Endodermal cell (in vitro differentiated cells): ENCODE results near the gene OOSP4B. TPM values are rescaled to one million over a fixed set of nuclear protein-coding genes. Genes with fewer than 3 reads are reported as not detected.
"Not testable (repeated sequence)": the region's sequence is repeated elsewhere in the genome, so short reads cannot be mapped to it uniquely, and the experiment has no call there.

Source experiments
- DNase-seq: peaks from one replicate; pipeline ENCODE4 v3.0.0-alpha.2; 2017
- H3K27ac ChIP-seq: 2 replicates; pipeline ENCODE4 v1.5.1; 2013; ENCODE audit warnings: mild to moderate bottlenecking, low read depth, low read length, moderate library complexity
- H3K27me3 ChIP-seq: 2 replicates; pipeline ENCODE4 v1.6.1; 2013; ENCODE audit warnings: mild to moderate bottlenecking, low read length, moderate library complexity; ENCODE audit not compliant: insufficient read depth, control insufficient read depth, poor library complexity, severe bottlenecking
- H3K36me3 ChIP-seq: 2 replicates; pipeline ENCODE4 v1.7.0; 2013; ENCODE audit warnings: mild to moderate bottlenecking, low read length, moderate library complexity; ENCODE audit not compliant: control insufficient read depth, insufficient read depth
- H3K4me1 ChIP-seq: one replicate; pipeline ENCODE4 v1.7.0; 2013; ENCODE audit warnings: low read length; ENCODE audit not compliant: control insufficient read depth, insufficient read depth
- H3K4me3 ChIP-seq: 2 replicates; pipeline ENCODE4 v1.5.1; 2013; ENCODE audit warnings: mild to moderate bottlenecking, low read length, moderate library complexity
- H3K9ac ChIP-seq: 2 replicates; pipeline ENCODE4 v1.6.1; 2013; ENCODE audit warnings: mild to moderate bottlenecking, low read length, moderate library complexity; ENCODE audit not compliant: poor library complexity, severe bottlenecking; ENCODE audit errors: extremely low read depth
- H3K9me3 ChIP-seq: 2 replicates; pipeline ENCODE4 v1.6.1; 2013; ENCODE audit warnings: mild to moderate bottlenecking, low read length, moderate library complexity; ENCODE audit not compliant: control insufficient read depth
- H3K27ac Mint-ChIP-seq: 2 replicates; pipeline ENCODE4 v1.8.0; 2020; ENCODE audit warnings: mixed read lengths
- H3K27me3 Mint-ChIP-seq: 2 replicates; pipeline ENCODE4 v1.8.0; 2021; ENCODE audit warnings: mild to moderate bottlenecking, mixed read lengths; ENCODE audit not compliant: insufficient read depth
- H3K36me3 Mint-ChIP-seq: 2 replicates; pipeline ENCODE4 v1.8.0; 2020; ENCODE audit warnings: low read depth, mixed read lengths
- H3K4me1 Mint-ChIP-seq: 2 replicates; pipeline ENCODE4 v1.8.0; 2020; ENCODE audit warnings: mixed read lengths
- H3K4me3 Mint-ChIP-seq: 2 replicates; pipeline ENCODE4 v1.8.0; 2020; ENCODE audit warnings: mild to moderate bottlenecking, moderate library complexity, mixed read lengths
- H3K9me3 Mint-ChIP-seq: 2 replicates; pipeline ENCODE4 v1.8.0; 2020; ENCODE audit warnings: mild to moderate bottlenecking, mixed read lengths
- CTCF ChIP-seq: fragments of 200-600 bp; sonication (generic); conservative IDR thresholded peaks from 2 replicates; pipeline ENCODE4 v1.5.0; 2021; ENCODE audit warnings: antibody characterized with exemption, mild to moderate bottlenecking
- WGBS, 2 experiments: methylation state at CpG; one replicate each; pipeline versions ENCODE4 v1.1.5 to v1.1.7; 2013; ENCODE audit warnings: missing lambda C conversion rate in 2 of 2, mixed read lengths in 1 of 2; ENCODE audit not compliant: insufficient coverage in 1 of 2, insufficient read length in 1 of 2; 5-methylcytosine and 5-hydroxymethylcytosine counted together
- total RNA-seq, 2 donors: library from RNA; stranded (reverse); fragmentation: NEBNext Ultra II Directional in 1 of 2; extraction: Animal tissue kit (Norgen Biotek cat#: 25700) in 1 of 2; gene quantifications; 2 replicates in 1 of 2; 3 replicates in 1 of 2; pipeline ENCODE4 v1.2.1, GENCODE V29; 2021

OOSP4B gene
- total RNA-seq, 2 donors from 2014 or later, result not detected

GRCh38 chr11:60040109-60040508 lies 23.1 kb downstream of the OOSP4B start, which contains the start of gene OOSP2:
TSS of gene OOSP2 (plus strand) at chr11:60040409. CDS start at chr11:60040460, 51 bp downstream.
- Mint-ChIP-seq H3K4me3 (no peak within 1 kb of the TSS), H3K9me3 (no peaks in the 10 kb centered on the region), H3K4me1 (peaks cover 11% of the 10 kb centered on the region), H3K27me3 (no peaks in the 10 kb centered on the region), H3K36me3 (no peaks in the 10 kb centered on the region), H3K27ac (no peak within 1 kb of the TSS)
- no peaks in the 10 kb centered on the region for H3K9me3 ChIP-seq
- 82 to 91% methylated on average over 8 of the region's 8 CpGs for WGBS, 2 experiments
- no peak for DNase-seq
- H3K27me3 ChIP-seq, result no peaks in the 10 kb centered on the region
- H3K4me3 ChIP-seq, result no peak within 1 kb of the TSS
- no peak within 1 kb of the TSS for H3K9ac ChIP-seq
- H3K36me3 ChIP-seq, result no peaks in the 10 kb centered on the region
- no peaks in the 10 kb centered on the region for H3K4me1 ChIP-seq
- TF ChIP-seq CTCF, result no peak
- H3K27ac ChIP-seq, result no peak within 1 kb of the TSS

- not testable (repeated sequence) for H3K4me1 Mint-ChIP-seq, H3K36me3 ChIP-seq, H3K36me3 Mint-ChIP-seq, H3K27ac Mint-ChIP-seq, H3K9ac ChIP-seq, H3K4me3 ChIP-seq, H3K4me1 ChIP-seq, H3K27ac ChIP-seq, DNase-seq, H3K9me3 Mint-ChIP-seq, H3K4me3 Mint-ChIP-seq, H3K9me3 ChIP-seq
- peaks cover 10% of the 10 kb centered on the region for H3K27me3 Mint-ChIP-seq
- peaks cover 11% of the 10 kb centered on the region for H3K27me3 ChIP-seq
These were observed 33.4 kb downstream of the OOSP4B start for GRCh38 chr11:60050422-60050821.

- no CpG with 5 or more reads among the region's 3 CpGs for WGBS, 2 experiments
- H3K4me3 ChIP-seq, H3K4me1 ChIP-seq, H3K36me3 ChIP-seq, DNase-seq, H3K9me3 Mint-ChIP-seq, H3K4me1 Mint-ChIP-seq, H3K27ac Mint-ChIP-seq, H3K36me3 Mint-ChIP-seq, H3K9ac ChIP-seq, H3K9me3 ChIP-seq, H3K4me3 Mint-ChIP-seq, H3K27ac ChIP-seq: not testable (repeated sequence)
- peaks cover 10% of the 10 kb centered on the region for H3K27me3 Mint-ChIP-seq
- H3K27me3 ChIP-seq, result peaks cover 13% of the 10 kb centered on the region
These were observed 33.9 kb downstream of the OOSP4B start for GRCh38 chr11:60050839-60051238.

DNA sequence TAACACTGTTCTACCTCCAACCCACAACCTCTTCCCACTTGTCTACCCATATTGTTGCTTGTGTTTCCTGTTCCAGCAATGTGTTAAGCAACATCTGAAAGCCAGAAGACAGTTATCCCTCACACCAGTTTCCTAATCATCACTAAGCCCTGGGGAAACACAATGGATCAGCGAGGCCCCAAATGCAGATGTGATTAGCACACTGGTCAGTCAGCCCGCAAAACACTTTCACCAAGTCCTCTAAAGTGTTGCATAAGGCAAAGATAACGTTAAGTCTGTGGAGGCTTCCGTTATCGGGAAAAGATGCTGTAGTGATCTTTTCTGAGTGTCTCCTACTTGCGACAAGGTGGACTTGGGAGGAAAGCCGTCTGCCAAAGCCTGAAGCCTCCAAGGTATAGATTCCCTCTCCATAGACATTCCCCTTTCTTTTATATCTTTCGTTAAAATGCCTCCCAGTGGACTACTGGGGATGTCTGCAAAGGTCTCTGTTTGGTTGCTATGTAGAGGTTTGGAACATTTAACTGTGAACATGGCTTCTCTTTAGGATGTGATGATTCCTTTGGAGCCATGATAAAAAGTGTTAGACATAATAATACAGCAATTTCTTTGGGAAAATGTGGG lies 39.5 kb downstream of the OOSP4B start, which contains the start of gene MS4A3:
Gene MS4A3 (plus strand): TSS at position 317 of the 621 bp plus-strand sequence. CDS start 4,496 bp downstream, outside the sequence.
- no peak within 1 kb of the TSS for H3K27ac ChIP-seq
- TF ChIP-seq CTCF, result no peak
- no peaks in the 10 kb centered on the region for H3K36me3 ChIP-seq
- peaks cover 29% of the 10 kb centered on the region for H3K27me3 ChIP-seq
- H3K27ac Mint-ChIP-seq, result no peak within 1 kb of the TSS
- H3K9ac ChIP-seq, result no peak within 1 kb of the TSS
- no peaks in the 10 kb centered on the region for H3K9me3 Mint-ChIP-seq
- H3K9me3 ChIP-seq, result peaks cover 4% of the 10 kb centered on the region
- peaks cover 3% of the 10 kb centered on the region for H3K4me1 Mint-ChIP-seq
- no peaks in the 10 kb centered on the region for H3K4me1 ChIP-seq
- H3K4me3 Mint-ChIP-seq, result no peak within 1 kb of the TSS
- H3K27me3 Mint-ChIP-seq, result peaks cover 27% of the 10 kb centered on the region
- H3K36me3 Mint-ChIP-seq, result no peaks in the 10 kb centered on the region
- H3K4me3 ChIP-seq, result no peak within 1 kb of the TSS
- WGBS, 2 experiments, result 79 to 97% methylated on average over 6 to 7 of the region's 8 CpGs
- peak; percentile 52 for DNase-seq
